DMS153 treated with DMSO at 0.1 percent for 48 hours (cell line): ENCODE results near the gene PAQR5.
"Not testable (repeated sequence)": the region's sequence is repeated elsewhere in the genome, so short reads cannot be mapped to it uniquely, and the experiment has no call there.

Source experiments
- DNase-seq: peaks from one replicate; lab custom pipeline; 2025; ENCODE audit not compliant: unreplicated experiment; lab: John Stamatoyannopoulos, UW

Gene PAQR5

DNA sequence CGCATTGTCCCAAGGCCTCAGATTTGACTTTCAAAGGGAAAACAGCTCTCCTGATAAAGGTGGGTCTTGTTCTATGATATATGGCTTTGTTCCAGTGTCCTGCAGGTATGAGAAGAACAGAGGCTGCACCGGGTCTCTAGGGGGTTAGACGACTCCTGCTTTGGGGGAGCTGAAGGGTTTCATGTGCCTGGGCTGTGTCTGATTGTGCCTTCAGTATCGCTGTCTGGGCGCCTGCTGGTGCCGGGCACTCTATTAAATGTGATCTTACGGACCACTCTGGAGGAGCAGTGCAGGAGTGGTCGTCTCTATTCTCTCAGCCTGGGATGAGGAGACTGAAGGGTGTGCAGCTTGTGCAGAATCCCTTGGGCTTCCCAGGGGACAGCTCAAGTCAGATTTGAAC lies 16.0 kb downstream of the PAQR5 start:
- DNase-seq: no peak

DNA sequence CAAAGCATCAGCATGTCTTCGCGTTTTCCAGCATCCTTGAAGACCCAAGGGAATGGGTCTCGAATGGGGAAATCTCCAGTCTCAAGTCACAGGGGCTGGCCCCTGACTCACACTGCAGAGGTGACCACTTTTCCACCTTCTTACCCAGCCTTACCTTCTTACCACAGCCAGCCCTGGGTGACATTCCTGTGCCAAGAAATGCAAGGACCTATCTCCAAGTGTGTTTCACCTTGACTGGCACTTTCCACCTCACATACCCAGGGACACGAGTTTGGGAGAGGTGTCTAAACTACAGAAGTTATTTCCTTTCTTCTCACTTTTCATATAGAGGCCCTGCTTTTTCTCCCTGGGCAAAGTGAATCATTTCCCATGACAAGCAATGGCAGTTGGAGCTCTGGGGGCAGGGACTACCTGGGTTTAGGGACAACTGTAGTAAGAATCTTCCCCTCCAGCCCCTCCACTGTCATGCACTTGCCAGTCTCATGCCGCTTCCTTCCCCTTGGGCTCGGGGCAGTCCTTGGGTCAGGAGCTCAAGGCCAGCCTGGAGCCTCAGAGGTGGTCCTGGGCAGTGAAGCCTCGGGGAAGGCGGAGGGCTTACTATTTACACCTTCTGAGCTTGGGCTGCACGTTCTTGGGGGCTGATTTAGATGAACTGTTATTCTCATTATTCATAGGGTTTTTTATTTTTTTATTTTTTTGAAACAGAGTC lies 16.8 kb downstream of the PAQR5 start:
- DNase-seq: no peak

- DNase-seq: no peak
Observed at GRCh38 chr15:69316291-69316690, 17.6 kb downstream of the PAQR5 start.

- DNase-seq: no peak
Observed at GRCh38 chr15:69317392-69317841, 18.7 kb downstream of the PAQR5 start.

DNA sequence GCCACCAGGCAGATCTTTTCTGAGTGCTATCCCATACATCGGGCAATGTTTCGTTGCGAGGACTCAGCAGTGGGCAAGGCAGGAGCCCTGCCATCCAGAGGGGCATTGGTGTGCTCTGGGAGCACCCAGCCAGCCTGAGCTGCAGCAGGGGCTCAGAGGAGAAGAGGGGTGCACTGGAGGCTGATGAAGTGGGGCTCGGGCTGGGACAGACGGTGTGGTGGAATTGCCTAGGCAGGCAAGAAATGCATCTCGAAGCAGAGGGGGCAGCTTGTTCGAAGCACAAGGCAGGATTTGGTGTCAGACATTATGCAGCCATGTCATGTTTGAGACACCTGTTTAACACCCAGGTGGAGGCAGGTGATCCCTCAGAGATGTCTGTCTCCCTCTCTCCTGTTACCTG lies 19.3 kb downstream of the PAQR5 start:
- no peak for DNase-seq

DNA sequence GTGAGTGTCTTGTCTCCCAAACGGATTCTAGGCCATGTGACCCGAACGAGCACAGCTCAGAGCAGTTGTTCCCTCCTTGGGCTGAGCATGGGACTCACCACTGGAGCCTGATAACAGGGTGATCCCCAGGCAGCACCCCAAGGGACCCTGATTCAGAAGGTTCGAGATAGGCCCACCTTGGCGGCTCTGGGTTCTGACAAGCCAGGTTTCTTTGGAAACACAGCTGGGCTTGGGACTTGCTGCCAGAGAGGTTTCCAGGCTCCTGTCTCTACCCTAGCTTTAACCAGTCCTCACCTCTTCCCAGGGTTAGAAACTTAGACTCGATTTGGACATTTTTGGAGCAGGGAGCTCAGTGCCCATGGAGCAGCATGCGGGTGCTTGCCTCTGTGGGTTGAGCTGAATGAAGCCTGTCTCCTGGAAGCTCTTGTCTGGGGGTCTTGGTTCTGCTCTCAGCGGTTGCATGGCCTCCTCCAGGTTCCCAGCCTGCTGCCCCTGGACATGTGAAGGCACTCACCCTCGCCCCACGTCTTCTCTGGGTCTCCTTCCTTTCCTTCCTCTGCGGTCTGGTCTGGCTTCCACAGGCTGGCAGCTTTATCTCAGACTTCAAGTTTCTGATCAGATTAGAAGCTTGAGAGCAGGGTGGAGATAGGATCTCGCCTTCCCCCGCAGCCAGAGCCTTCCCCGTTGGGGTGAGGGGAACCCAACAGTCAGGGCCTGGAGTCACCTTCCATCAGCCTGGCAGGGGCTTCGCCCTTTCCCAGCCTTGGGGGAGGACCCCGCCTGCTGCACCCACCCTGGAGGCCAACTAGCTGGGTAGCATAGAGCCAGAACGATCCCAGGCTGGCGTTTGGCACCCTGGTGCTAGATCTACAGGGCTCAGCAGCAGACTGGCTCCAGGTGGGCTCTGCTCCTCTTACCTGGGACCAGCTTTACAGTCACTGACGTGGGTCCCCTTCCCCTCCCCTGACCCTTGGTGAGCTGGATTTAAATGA lies 21.0 kb downstream of the PAQR5 start:
- no peak for DNase-seq

GRCh38 chr15:69320977-69321554 lies 22.4 kb downstream of the PAQR5 start:
- DNase-seq: no peak

DNA sequence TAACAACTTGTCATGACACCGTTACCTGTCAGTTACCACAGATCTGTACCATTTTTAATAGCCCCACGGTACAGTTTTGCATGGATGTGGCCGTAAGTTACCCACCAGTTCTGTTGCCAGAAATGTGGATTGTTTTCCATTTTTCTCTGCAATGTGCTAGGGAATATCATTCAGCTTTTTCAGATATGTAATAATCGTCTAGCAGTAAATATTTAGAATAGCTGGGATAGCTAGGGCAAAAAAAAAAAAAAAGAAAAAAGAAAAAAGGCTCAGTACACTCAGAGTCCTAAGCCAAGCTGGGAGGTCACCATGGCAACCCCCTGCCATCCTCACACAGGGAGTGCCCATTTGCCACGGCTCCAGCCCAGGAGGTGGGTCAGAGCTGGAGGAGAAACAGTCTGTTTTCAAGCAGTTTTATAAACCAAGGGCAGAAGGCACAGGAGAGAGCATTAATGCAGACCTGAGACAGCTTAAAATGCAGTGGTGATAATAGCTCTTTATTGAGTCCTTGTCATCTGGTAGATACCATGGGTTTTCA lies 25.2 kb downstream of the PAQR5 start:
- no peak for DNase-seq

GRCh38 chr15:69324565-69324964 lies 25.9 kb downstream of the PAQR5 start:
- no peak for DNase-seq

DNA sequence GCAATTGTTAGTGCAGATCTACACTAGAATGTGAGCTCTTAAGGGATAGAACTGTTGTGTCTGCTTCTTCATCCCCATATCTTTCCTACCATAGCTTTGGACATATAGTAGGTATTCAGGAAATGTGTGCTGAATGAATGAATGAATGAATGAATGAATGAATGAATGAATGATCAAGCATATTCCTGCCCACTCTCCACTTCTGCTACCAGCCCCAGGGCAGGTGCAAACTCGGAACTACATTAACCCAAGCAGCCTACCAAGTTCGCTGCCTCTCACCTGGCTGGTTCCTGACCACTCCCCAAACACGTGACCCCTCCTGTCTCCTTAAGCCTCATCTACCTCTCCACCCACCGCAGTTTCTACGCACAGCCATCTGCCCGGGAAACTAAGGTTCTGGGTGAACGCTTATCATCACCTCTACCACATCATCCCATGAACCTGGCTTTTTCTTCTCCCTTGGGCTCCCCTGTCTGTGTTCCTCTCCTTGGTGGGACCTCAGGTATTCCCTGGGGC lies 26.8 kb downstream of the PAQR5 start:
- DNase-seq: no peak

DNA sequence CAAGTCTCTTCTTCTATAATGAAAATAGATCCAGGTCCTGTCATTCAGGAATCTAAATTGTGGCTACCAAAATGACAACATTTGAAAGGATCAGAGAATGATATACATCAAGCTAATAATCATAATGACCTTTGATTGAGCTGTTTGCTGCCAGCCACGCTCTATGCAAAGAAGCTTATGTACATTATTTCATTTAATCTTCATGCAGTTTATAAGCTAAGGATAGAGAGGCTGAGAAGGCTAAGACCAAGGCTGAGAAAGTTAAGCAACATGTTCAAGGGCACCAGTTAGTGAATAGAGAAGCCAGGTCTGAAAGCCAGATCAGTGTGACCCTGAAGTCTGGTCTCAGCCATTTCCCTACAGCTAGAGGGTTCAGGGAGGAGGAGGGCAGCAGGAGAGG lies 29.4 kb downstream of the PAQR5 start:
- DNase-seq: no peak

DNA sequence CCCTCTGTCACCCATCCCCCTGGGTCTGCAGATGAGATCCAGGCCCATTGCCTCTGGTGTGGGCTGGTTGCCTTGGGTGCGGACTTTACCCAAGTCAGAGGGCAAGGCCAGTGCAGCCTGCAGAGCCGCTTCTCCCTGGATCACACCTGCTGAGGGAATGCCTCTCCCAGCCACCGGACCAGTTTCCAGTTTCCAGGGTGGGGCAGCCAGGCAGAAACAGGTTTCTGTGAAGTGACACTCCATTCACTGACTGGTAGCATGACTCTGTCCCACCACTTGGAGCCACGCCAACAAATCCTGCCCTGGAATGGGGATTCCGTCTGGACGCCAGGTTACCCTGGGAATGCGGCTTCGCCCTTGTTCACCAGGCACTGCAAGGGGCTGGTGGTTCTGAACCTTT lies 30.0 kb downstream of the PAQR5 start:
- DNase-seq: no peak

- no peak for DNase-seq
Observed at GRCh38 chr15:69337138-69337537, 38.4 kb downstream of the PAQR5 start.

DNA sequence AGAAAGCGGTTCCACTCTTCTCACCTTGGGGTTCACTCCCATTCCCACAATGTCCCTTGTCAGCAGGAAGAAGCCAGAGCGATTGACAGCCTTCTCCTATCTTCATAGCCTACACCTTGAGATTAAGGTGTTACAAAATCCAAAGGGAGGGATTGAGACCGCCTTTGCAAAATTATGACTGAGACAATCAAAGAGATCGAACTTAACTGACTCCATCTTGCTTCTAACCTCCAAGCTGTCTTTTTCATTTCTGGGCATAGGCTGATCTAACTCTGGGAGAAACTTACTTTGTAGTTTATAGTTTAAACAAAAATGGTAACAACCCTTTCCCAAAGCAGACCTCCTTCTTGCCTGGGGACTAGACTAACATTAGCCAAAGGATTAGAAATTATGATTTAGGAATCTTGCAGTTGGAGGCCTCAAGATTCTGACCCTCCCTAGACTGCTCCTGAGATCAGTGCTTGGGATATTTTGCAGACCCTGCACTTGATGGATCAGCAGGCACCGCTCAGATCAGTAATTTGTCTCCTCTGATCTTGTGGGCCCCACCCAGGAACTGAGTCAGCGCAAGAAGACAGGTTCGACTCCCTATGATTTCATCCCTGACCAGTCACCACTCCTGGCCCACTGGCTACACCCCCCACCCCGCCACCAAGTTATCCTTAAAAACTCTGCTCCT lies 40.0 kb downstream of the PAQR5 start:
- DNase-seq: no peak

DNA sequence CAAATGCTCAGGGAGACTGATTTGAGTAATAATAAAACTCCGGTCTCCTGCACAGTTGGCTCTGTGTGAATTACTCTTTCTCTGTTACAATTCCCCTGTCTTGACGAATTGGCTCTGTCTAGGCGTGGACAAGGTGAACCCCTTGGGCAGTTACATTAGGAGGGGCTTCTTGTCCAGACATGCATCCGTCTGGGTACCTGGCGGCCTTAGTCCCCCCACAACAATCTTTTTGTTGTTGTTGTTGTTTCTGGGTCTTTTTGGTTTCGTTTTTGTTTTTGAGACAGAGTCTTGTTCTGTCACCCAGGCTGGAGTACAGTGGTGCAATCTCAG lies 40.5 kb downstream of the PAQR5 start:
- DNase-seq: not testable (repeated sequence)

- DNase-seq: no peak
Observed at GRCh38 chr15:69340243-69340900, 41.7 kb downstream of the PAQR5 start.

- no peak for DNase-seq
Observed at GRCh38 chr15:69341356-69341755, 42.6 kb downstream of the PAQR5 start.

DNA sequence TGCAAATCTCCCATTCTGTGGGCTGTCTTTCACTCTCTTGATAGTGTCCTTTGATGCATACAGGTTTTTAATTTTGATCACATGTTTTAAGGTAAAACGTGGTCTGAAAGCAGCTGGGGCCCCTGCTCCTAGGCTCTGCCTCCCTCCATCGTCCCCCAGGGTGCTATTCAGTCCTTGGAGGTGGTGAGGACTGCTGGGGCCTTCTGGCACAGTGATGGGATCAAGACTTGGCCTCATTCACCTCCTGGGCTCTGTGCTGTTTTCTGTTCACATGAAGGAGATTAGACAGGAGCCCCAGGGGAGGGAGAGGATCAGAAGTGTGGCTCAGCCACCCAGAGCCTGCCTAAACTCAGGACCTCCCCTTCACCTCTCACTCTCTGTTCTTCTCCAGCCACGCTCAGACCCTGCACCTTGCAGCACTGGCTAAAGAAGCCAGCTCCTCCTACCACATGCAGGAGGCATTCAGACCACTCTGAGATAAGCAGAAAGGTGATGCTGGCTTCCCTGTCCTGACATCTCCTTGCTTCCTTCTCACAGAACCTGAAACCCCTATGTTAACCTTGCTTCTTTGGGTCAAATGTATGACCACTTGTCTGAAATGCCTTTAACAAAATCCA lies 43.9 kb downstream of the PAQR5 start:
- DNase-seq: no peak

DNA sequence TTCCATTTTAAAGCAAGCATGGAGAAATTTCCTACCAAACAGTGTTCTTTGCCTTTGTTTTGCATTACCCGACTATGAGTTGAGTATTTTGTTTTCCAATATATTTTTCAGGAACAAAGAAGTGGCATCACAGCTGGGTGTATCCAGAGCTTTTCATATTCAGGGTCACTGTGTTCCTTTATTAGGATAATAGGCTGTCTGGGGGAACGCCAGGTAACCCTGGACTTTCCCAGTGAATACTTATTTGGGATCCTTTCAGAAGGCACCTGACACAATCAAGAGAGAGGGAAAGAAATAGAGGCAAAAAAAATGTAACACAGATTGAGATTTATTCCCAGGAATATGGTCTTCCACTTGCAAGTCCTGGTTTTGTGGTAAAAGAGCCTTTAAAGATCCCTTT lies 44.4 kb downstream of the PAQR5 start:
- no peak for DNase-seq

GRCh38 chr15:69344238-69344637 lies 45.5 kb downstream of the PAQR5 start:
- DNase-seq: no peak
